T-helper 17 cell (primary cell): ENCODE results near the gene SLC38A6. TPM values are rescaled to one million over a fixed set of nuclear protein-coding genes. Genes with fewer than 3 reads are reported as not detected.

Experiments
- ATAC-seq: fragments of 150-1000 bp; cut with Tn5 transposase; 2 replicates; pipeline ENCODE4 v1.10.0; 2021; ENCODE audit warnings: mild to moderate bottlenecking, moderate library complexity
- DNase-seq, 3 donors: peaks; one replicate each; pipeline versions ENCODE4 v3.0.0 to v3.0.0-alpha.2; 2020 to 2021
- H3K9me3 ChIP-seq: one replicate; pipeline ENCODE4 v1.7.0; 2013; ENCODE audit warnings: low read length, mild to moderate bottlenecking; ENCODE audit not compliant: control insufficient read depth, poor library complexity, severe bottlenecking
- H3K27ac Mint-ChIP-seq: one replicate; pipeline ENCODE4 v1.8.0; 2022; ENCODE audit warnings: mild to moderate bottlenecking, moderate library complexity, mixed read lengths
- H3K27me3 Mint-ChIP-seq: one replicate; pipeline ENCODE4 v1.8.0; 2022; ENCODE audit warnings: mixed read lengths
- H3K36me3 Mint-ChIP-seq: one replicate; pipeline ENCODE4 v1.8.0; 2022; ENCODE audit warnings: low read depth, mixed read lengths
- H3K4me1 Mint-ChIP-seq: one replicate; pipeline ENCODE4 v1.8.0; 2022; ENCODE audit warnings: mild to moderate bottlenecking, mixed read lengths
- H3K4me3 Mint-ChIP-seq: one replicate; pipeline ENCODE4 v1.8.0; 2022; ENCODE audit warnings: mild to moderate bottlenecking, moderate library complexity, mixed read lengths
- total RNA-seq, 4 donors: library from RNA in 2 of 4; stranded (reverse) in 2 of 4; gene quantifications; one replicate each; pipeline ENCODE4 v1.2.3 and lab custom pipeline; 2022 to 2026

The SLC38A6 gene
- total RNA-seq, 2 donors from 2014 or later, result 10.4 to 15.8 TPM

- ATAC-seq, result no peak
These were observed 15.6 kb upstream of the SLC38A6 start for GRCh38 chr14:60965402-60965801.

DNA sequence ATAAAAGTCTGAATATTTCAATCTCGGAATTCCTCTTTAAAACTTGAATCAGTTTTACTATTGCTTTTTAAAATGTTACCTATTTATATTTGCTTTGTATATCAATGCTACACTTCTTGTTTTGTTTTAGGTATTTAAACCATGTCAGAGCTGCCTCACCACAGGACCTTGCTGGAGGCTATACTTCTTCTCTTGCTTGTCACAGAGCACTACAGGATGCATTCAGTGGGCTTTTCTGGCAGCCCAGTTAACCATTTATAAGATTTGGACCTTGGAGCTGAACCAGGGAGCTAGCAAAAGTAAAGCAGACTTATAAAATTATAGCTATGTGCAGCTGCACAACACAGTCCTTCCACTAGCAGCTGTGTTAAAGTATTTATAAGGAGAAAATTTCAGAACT is 12.9 kb upstream of the SLC38A6 start:
- peaks cover 2% of the 10 kb centered on the region for H3K36me3 Mint-ChIP-seq
- no peak for ATAC-seq
- no peaks in the 10 kb centered on the region for H3K4me1 Mint-ChIP-seq
- no peak overlapping the region for H3K4me3 Mint-ChIP-seq
- no peak overlapping the region for H3K27ac Mint-ChIP-seq
- DNase-seq, result no peak
- no peaks in the 10 kb centered on the region for H3K27me3 Mint-ChIP-seq
- no peaks in the 10 kb centered on the region for H3K9me3 ChIP-seq

More at GRCh38 chr14:60965402-60965801, 15.6 kb upstream of the SLC38A6 start:
- Mint-ChIP-seq H3K4me3 (no peak overlapping the region), H3K27ac (no peak overlapping the region), H3K4me1 (no peaks in the 10 kb centered on the region), H3K36me3 (peaks cover 3% of the 10 kb centered on the region), H3K27me3 (no peaks in the 10 kb centered on the region)
- H3K9me3 ChIP-seq, result no peaks in the 10 kb centered on the region
- no peak for DNase-seq

- H3K27me3 Mint-ChIP-seq, result no peaks in the 10 kb centered on the region
- H3K27ac Mint-ChIP-seq, result no peak overlapping the region
- ATAC-seq (no peak), DNase-seq (no peak)
- no peak overlapping the region for H3K4me3 Mint-ChIP-seq
- peaks cover 2% of the 10 kb centered on the region for H3K36me3 Mint-ChIP-seq
- H3K9me3 ChIP-seq, result no peaks in the 10 kb centered on the region
- H3K4me1 Mint-ChIP-seq, result no peaks in the 10 kb centered on the region
These were observed 12.4 kb upstream of the SLC38A6 start for GRCh38 chr14:60968671-60969070.

GRCh38 chr14:60970146-60970545 is 10.9 kb upstream of the SLC38A6 start:
- H3K9me3 ChIP-seq, result no peaks in the 10 kb centered on the region
- Mint-ChIP-seq H3K27me3 (no peaks in the 10 kb centered on the region), H3K4me1 (peaks cover 3% of the 10 kb centered on the region), H3K4me3 (no peak overlapping the region), H3K27ac (no peak overlapping the region), H3K36me3 (peaks cover 2% of the 10 kb centered on the region)
- no peak for DNase-seq
- ATAC-seq, result no peak

DNA sequence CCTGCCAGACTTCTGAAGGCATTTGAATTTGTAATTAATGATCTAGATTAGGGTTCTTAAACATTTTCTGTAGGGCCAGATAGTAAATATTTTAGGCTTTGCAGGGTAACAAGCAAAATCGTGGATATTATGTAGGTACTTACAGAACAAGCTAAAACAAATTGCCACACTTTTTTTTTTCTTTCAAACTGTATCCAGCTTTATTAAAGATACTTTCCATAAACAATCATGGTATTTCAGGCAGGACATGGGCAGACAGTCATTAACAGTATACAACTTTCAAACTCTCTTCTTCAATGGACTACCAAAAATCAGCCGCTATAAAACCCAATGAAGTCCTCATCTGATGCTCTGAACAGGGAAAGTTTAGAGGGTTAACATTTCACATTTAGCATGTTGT is 9.8 kb upstream of the SLC38A6 start:
- Mint-ChIP-seq H3K27ac (no peak overlapping the region), H3K4me3 (no peak overlapping the region), H3K4me1 (peaks cover 3% of the 10 kb centered on the region), H3K27me3 (no peaks in the 10 kb centered on the region), H3K36me3 (peaks cover 2% of the 10 kb centered on the region)
- DNase-seq, result no peak
- no peak for ATAC-seq
- no peaks in the 10 kb centered on the region for H3K9me3 ChIP-seq

GRCh38 chr14:60972295-60972694 is 8.8 kb upstream of the SLC38A6 start:
- ATAC-seq (no peak), DNase-seq (no peak)
- H3K27ac Mint-ChIP-seq, result no peak overlapping the region
- H3K4me3 Mint-ChIP-seq, result no peak overlapping the region
- H3K27me3 Mint-ChIP-seq, result no peaks in the 10 kb centered on the region
- H3K4me1 Mint-ChIP-seq, result peaks cover 6% of the 10 kb centered on the region
- no peaks in the 10 kb centered on the region for H3K36me3 Mint-ChIP-seq
- no peaks in the 10 kb centered on the region for H3K9me3 ChIP-seq

DNA sequence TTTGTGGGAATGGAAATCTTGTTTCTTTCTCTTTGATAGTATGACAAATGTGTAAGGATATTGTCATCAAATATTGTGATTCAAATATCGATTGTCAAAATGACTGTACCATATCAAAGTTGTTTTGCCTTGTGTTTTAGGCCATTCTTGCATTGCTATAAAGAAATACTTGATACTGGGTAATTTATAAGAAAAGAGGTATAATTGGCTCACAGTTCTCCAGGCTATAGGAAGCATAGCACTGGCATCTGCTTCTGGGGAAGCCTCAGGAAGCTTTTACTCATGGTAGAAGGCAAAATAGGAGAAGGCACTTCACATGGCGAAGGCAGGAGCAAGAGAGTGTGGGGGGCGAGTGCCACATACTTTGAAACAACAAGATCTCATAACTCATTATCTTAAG is 8.0 kb upstream of the SLC38A6 start:
- H3K36me3 Mint-ChIP-seq, result no peaks in the 10 kb centered on the region
- no peak overlapping the region for H3K4me3 Mint-ChIP-seq
- H3K9me3 ChIP-seq, result no peaks in the 10 kb centered on the region
- no peak for DNase-seq
- H3K4me1 Mint-ChIP-seq, result peaks cover 6% of the 10 kb centered on the region
- ATAC-seq, result no peak
- no peaks in the 10 kb centered on the region for H3K27me3 Mint-ChIP-seq
- no peak overlapping the region for H3K27ac Mint-ChIP-seq

- Mint-ChIP-seq H3K4me3 (no peak overlapping the region), H3K4me1 (peaks cover 6% of the 10 kb centered on the region), H3K27me3 (no peaks in the 10 kb centered on the region), H3K36me3 (no peaks in the 10 kb centered on the region), H3K27ac (peak overlapping the region; percentile 6)
- no peaks in the 10 kb centered on the region for H3K9me3 ChIP-seq
- no peak for DNase-seq
- no peak for ATAC-seq
These were observed 6.9 kb upstream of the SLC38A6 start for GRCh38 chr14:60974090-60974651.

DNA sequence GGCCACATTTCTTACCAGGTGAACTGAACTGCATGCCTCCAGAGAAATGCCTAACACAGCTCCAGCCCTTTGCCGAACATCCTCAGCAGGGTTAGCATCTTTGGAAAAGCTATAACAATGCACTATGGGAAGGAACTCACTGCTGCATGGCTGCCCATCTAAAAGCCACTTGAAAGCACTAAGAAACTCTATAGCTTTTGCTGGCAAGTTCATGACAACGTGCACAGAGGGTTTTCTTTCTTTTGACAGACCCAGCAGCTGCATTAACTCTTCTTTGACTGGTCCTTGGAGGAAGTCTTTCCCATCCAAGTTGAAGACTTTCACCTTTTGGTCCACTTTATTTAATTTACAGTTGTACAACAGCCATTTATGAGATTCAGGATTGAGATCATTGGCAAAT is 5.5 kb upstream of the SLC38A6 start:
- ATAC-seq (no peak), DNase-seq (no peak)
- no peak overlapping the region for H3K27ac Mint-ChIP-seq
- no peaks in the 10 kb centered on the region for H3K36me3 Mint-ChIP-seq
- H3K4me1 Mint-ChIP-seq, result peaks cover 9% of the 10 kb centered on the region
- H3K4me3 Mint-ChIP-seq, result no peak overlapping the region
- H3K27me3 Mint-ChIP-seq, result no peaks in the 10 kb centered on the region
- H3K9me3 ChIP-seq, result no peaks in the 10 kb centered on the region

GRCh38 chr14:60977847-60978246 is 3.2 kb upstream of the SLC38A6 start:
- DNase-seq, result no peak
- H3K36me3 Mint-ChIP-seq, result no peaks in the 10 kb centered on the region
- peaks cover 9% of the 10 kb centered on the region for H3K4me1 Mint-ChIP-seq
- H3K27me3 Mint-ChIP-seq, result no peaks in the 10 kb centered on the region
- no peak for ATAC-seq
- no peak overlapping the region for H3K4me3 Mint-ChIP-seq
- no peaks in the 10 kb centered on the region for H3K9me3 ChIP-seq
- peak overlapping the region; percentile 14 for H3K27ac Mint-ChIP-seq

DNA sequence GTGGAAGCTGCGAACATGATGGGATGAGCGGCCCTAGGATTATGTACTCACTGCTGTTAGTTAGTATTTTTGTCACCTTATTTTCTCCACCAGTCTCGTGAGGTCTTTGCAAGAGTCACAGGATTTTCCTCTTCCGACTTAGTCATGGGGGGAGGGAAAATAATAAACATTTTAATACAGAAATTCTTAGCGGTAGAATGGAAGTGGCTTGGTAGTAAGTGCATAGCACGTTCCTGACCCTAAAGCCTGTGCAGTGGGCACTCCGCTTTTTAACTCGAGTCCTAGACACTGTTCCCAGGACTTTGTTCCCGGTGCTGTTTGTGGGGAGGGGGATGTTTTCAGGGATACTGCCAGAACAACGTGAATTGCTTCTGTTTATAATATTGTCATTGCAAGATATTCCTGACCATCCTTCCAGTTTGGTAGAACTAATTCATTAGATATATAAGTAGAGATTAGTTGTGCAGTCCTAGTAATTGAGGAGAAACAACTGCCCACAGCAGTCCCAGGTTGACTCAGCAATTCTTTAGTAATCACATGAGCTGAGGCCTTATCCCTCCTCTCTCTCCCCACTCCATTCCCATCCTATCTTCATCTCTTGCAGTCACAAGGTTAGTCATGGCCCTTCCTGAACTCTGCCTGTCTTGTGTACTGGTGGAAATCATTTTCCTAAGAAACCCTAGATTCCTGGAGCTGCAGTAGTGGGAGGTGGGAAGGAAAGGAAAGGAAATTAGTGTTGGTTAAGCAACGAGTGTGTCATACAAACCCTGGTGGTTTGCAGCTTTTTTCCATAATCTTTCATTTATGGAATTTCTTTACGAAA is 799 bp downstream of the SLC38A6 start:
- ATAC-seq, result no peak
- Mint-ChIP-seq H3K36me3 (peaks cover under 1% of the 10 kb centered on the region), H3K27ac (no peak overlapping the region), H3K27me3 (no peaks in the 10 kb centered on the region), H3K4me1 (peaks cover 6% of the 10 kb centered on the region), H3K4me3 (no peak overlapping the region)
- DNase-seq, result no peak
- no peaks in the 10 kb centered on the region for H3K9me3 ChIP-seq

GRCh38 chr14:60984196-60984595 is 3.2 kb downstream of the SLC38A6 start:
- Mint-ChIP-seq H3K4me3 (no peak overlapping the region), H3K27ac (peak overlapping the region; percentile 45), H3K36me3 (peaks cover 2% of the 10 kb centered on the region), H3K4me1 (peaks cover 7% of the 10 kb centered on the region), H3K27me3 (no peaks in the 10 kb centered on the region)
- ATAC-seq (no peak), DNase-seq (no peak)
- no peaks in the 10 kb centered on the region for H3K9me3 ChIP-seq

DNA sequence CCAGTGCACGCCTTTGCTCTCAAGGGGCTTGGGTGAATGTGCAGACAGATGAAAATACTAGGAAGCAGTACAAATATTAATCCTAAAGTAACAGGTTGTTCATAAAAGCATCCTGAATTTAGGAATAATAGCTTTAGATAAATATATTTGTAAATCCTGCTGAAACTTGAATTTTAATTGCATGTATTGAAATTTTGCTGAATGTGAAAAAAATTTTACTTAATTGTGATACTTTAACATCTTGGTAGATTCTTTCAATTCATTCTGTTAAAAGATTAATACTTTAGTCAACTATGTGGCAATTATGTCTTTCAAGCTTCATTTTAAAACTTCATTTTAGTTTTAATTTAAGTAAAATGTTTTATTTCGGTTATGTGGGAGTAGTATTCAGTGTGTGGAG is 5.5 kb downstream of the SLC38A6 start:
- ATAC-seq, result no peak
- H3K27ac Mint-ChIP-seq, result no peak overlapping the region
- no peaks in the 10 kb centered on the region for H3K9me3 ChIP-seq
- no peak overlapping the region for H3K4me3 Mint-ChIP-seq
- H3K4me1 Mint-ChIP-seq, result peaks cover 5% of the 10 kb centered on the region
- no peaks in the 10 kb centered on the region for H3K27me3 Mint-ChIP-seq
- peaks cover 7% of the 10 kb centered on the region for H3K36me3 Mint-ChIP-seq
- no peak for DNase-seq

DNA sequence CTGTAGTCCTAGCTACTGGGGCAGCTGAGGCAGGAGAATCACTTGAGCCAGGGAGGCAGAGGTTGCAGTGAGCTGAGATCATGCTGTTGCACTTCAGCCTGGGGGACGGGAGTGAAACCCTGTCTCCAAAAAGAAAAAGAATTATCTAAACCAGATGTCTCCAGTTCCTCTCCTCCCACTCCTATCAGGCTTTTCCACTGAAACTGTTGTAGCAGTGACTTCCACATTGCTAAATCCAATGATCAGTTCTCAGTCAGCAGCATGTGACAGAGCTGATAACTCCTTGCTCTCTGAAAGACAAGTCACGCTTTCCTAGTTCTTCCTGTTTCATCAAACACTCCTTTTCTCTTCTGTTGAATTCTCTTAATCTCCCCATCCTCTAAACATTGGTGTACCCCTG is 8.6 kb downstream of the SLC38A6 start:
- ATAC-seq, result no peak
- H3K9me3 ChIP-seq, result no peaks in the 10 kb centered on the region
- peaks cover 7% of the 10 kb centered on the region for H3K4me1 Mint-ChIP-seq
- H3K36me3 Mint-ChIP-seq, result peaks cover 13% of the 10 kb centered on the region
- no peak overlapping the region for H3K4me3 Mint-ChIP-seq
- no peaks in the 10 kb centered on the region for H3K27me3 Mint-ChIP-seq
- no peak for DNase-seq
- H3K27ac Mint-ChIP-seq, result no peak overlapping the region
